ENCODE measurements around the gene TRMT61A. TPM values are rescaled to one million over a fixed set of nuclear protein-coding genes. Genes with fewer than 3 reads are reported as not detected.

The TRMT61A gene
- polyA plus RNA-seq, 1 of the 3 experiments (the other 2 are of a cell fraction), result 15.8 TPM

DNA sequence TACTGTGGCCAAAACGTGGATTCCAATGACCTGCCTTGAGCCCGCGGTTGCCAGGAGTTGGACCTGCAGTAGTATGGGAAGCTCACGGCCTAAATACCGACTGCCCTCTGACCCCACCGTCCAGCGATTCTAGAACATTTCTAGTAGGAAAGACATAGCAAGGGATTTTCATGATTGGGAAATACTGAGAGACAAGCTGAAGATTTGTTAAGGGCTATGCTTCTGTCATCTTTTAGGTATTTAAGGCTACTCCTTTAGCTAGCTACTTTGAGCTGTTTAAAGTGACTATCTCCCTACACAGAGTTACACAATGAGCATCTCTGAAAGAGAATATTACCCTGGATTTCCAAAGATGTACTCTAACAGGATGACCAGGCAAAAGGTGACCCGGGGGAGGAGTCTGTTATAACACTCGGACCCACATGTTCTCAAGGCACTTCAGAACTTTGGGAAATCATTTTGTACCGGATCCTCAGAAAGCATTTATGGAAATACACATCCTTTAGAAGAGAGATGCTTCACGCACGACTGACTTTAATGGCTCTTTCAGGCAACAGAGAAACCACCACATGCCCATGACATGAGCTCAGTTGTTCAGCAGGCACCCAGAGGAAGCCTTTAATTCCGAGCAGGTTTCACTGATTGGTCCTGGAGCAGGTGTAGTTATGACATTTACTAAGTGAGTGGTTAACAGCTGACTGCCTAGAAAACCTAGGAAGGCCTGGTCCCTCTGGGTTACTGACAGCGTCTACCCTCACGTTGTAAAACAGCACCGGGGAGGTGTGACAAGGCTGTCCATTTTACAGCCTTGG lies 29.3 kb downstream of the TRMT61A start:
- ChIA-PET POLR2A (no interaction called here), CTCF (interaction anchor here (0.8 to 3.7 kb wide), 8 partner anchors 11 to 58 kb away, joined by 3 to 37 read pairs (median 6); no protein-coding TSS in a partner anchor)
- H3K4me3 ChIP-seq (ENCODE audit: low read depth in 2 of 2, low read length in 1 of 2), result no peak overlapping the region
- H3K4me2 ChIP-seq, result no peak overlapping the region
- H2AFZ ChIP-seq (ENCODE audit: low read depth), result no peak overlapping the region
- H3F3A ChIP-seq (replicated peaks; ENCODE audit: insufficient read depth), result peaks cover 14% of the 10 kb centered on the region
- H3K9ac ChIP-seq, result no peak overlapping the region
- peaks cover 13 to 19% of the 10 kb centered on the region in 2 experiments; a peak in 3 of 4 replicates for H3K4me1 ChIP-seq (ENCODE audit: control insufficient read depth in 1 of 2, insufficient read depth in 2 of 2, low read depth in 1 of 2, low read length in 1 of 2)
- no peaks in the 10 kb centered on the region for H3K27me3 ChIP-seq (ENCODE audit: insufficient read depth)
- no peaks in the 10 kb centered on the region for H3K9me2 ChIP-seq
- WGBS (ENCODE audit: low lambda C conversion rate), result 93% methylated on average over 15 of the region's 16 CpGs
- TF ChIP-seq FOXM1 (IDR thresholded peaks at IDR 0.05; ENCODE audit: low read depth), result no peak
- no peak for TF ChIP-seq SMC3 (IDR thresholded peaks at IDR 0.05; ENCODE audit: low read depth, low read length)
- TF ChIP-seq TEAD4 (IDR thresholded peaks at IDR 0.05; ENCODE audit: borderline replicate concordance, insufficient read depth), result no peak
- TF ChIP-seq, protein P1, sequence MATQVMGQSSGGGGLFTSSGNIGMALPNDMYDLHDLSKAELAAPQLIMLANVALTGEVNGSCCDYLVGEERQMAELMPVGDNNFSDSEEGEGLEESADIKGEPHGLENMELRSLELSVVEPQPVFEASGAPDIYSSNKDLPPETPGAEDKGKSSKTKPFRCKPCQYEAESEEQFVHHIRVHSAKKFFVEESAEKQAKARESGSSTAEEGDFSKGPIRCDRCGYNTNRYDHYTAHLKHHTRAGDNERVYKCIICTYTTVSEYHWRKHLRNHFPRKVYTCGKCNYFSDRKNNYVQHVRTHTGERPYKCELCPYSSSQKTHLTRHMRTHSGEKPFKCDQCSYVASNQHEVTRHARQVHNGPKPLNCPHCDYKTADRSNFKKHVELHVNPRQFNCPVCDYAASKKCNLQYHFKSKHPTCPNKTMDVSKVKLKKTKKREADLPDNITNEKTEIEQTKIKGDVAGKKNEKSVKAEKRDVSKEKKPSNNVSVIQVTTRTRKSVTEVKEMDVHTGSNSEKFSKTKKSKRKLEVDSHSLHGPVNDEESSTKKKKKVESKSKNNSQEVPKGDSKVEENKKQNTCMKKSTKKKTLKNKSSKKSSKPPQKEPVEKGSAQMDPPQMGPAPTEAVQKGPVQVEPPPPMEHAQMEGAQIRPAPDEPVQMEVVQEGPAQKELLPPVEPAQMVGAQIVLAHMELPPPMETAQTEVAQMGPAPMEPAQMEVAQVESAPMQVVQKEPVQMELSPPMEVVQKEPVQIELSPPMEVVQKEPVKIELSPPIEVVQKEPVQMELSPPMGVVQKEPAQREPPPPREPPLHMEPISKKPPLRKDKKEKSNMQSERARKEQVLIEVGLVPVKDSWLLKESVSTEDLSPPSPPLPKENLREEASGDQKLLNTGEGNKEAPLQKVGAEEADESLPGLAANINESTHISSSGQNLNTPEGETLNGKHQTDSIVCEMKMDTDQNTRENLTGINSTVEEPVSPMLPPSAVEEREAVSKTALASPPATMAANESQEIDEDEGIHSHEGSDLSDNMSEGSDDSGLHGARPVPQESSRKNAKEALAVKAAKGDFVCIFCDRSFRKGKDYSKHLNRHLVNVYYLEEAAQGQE (IDR thresholded peaks at IDR 0.05; ENCODE audit: low read depth, low read length), result no peak
- TF ChIP-seq, protein P2, sequence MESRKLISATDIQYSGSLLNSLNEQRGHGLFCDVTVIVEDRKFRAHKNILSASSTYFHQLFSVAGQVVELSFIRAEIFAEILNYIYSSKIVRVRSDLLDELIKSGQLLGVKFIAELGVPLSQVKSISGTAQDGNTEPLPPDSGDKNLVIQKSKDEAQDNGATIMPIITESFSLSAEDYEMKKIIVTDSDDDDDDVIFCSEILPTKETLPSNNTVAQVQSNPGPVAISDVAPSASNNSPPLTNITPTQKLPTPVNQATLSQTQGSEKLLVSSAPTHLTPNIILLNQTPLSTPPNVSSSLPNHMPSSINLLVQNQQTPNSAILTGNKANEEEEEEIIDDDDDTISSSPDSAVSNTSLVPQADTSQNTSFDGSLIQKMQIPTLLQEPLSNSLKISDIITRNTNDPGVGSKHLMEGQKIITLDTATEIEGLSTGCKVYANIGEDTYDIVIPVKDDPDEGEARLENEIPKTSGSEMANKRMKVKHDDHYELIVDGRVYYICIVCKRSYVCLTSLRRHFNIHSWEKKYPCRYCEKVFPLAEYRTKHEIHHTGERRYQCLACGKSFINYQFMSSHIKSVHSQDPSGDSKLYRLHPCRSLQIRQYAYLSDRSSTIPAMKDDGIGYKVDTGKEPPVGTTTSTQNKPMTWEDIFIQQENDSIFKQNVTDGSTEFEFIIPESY (IDR thresholded peaks at IDR 0.05; ENCODE audit: borderline replicate concordance, low read depth), result no peak
- TF ChIP-seq, protein P3, sequence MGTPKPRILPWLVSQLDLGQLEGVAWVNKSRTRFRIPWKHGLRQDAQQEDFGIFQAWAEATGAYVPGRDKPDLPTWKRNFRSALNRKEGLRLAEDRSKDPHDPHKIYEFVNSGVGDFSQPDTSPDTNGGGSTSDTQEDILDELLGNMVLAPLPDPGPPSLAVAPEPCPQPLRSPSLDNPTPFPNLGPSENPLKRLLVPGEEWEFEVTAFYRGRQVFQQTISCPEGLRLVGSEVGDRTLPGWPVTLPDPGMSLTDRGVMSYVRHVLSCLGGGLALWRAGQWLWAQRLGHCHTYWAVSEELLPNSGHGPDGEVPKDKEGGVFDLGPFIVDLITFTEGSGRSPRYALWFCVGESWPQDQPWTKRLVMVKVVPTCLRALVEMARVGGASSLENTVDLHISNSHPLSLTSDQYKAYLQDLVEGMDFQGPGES (IDR thresholded peaks at IDR 0.05; ENCODE audit: low read depth, low read length), result no peak
- no peak overlapping the region for H3K27ac ChIP-seq (ENCODE audit: low read depth in 2 of 2, low read length in 1 of 2)
- no peaks in the 10 kb centered on the region for H3K9me3 ChIP-seq
- DNase-seq, result no peak
- H3K36me3 ChIP-seq (replicated peaks in 1 of 2; ENCODE audit: control insufficient read depth in 1 of 2, insufficient read depth in 2 of 2, low read length in 1 of 2), result peaks cover 24 to 32% of the 10 kb centered on the region in 2 experiments
- H4K20me1 ChIP-seq (ENCODE audit: insufficient read depth), result peaks cover 65% of the 10 kb centered on the region
- H3K79me2 ChIP-seq (ENCODE audit: insufficient read depth), result peaks cover 97% of the 10 kb centered on the region

DNA sequence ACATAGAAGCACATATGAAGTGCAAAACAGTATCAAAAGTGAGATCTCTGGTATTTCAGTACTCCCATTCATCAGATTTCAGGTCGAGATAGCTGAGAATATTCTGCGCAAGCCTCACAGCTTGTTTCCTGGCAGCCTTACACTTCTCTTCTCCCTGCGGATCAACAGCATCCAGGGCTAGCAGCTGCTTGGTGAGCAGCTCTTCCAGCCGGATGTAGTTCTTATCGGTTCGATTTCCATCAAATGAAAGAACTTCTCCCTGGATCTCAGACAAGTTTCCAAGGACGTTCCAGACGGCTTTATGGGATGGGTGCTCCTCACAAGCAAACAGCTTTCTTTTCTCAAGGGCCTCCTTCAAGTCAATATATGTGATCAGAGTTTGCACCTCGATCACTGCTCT lies 30.8 kb downstream of the TRMT61A start:
- no peaks in the 10 kb centered on the region for H3K9me3 ChIP-seq
- CTCF ChIA-PET, result interaction anchor here (0.9 to 3.7 kb wide), 4 partner anchors 10 to 169 kb away, joined by 3 to 37 read pairs (median 10); no protein-coding TSS in a partner anchor
- peaks cover 65% of the 10 kb centered on the region for H4K20me1 ChIP-seq (ENCODE audit: insufficient read depth)
- no peak overlapping the region for H2AFZ ChIP-seq (ENCODE audit: low read depth)
- H3K4me1 ChIP-seq (ENCODE audit: control insufficient read depth in 1 of 2, insufficient read depth in 2 of 2, low read depth in 1 of 2, low read length in 1 of 2), result peaks cover 16 to 19% of the 10 kb centered on the region in 2 experiments; a peak in 3 of 4 replicates
- H3K4me3 ChIP-seq (ENCODE audit: low read depth in 2 of 2, low read length in 1 of 2), result no peak overlapping the region
- TF ChIP-seq TEAD4 (IDR thresholded peaks at IDR 0.05; ENCODE audit: borderline replicate concordance, insufficient read depth), result no peak
- no peak for TF ChIP-seq RCOR1 (IDR thresholded peaks at IDR 0.05; ENCODE audit: low read length)
- H3K27ac ChIP-seq (ENCODE audit: low read depth in 2 of 2, low read length in 1 of 2), result no peak overlapping the region
- H3K27me3 ChIP-seq (ENCODE audit: insufficient read depth), result no peaks in the 10 kb centered on the region
- peaks cover 24 to 32% of the 10 kb centered on the region in 2 experiments for H3K36me3 ChIP-seq (replicated peaks in 1 of 2; ENCODE audit: control insufficient read depth in 1 of 2, insufficient read depth in 2 of 2, low read length in 1 of 2)
- DNase-seq, result no peak
- WGBS (ENCODE audit: low lambda C conversion rate), result 97% methylated on average over 9 of the region's 9 CpGs
- peaks cover 97% of the 10 kb centered on the region for H3K79me2 ChIP-seq (ENCODE audit: insufficient read depth)
- POLR2A ChIA-PET, result no interaction called here
- H3K9ac ChIP-seq, result no peak overlapping the region
- no peak overlapping the region for H3K4me2 ChIP-seq
- H3F3A ChIP-seq (replicated peaks; ENCODE audit: insufficient read depth), result peaks cover 14% of the 10 kb centered on the region
- H3K9me2 ChIP-seq, result no peaks in the 10 kb centered on the region

Measured in SK-N-SH (cell line).